HG03108 (cell line): ENCODE data around the gene CPT1C.

Source experiments
- ATAC-seq: cut with Tn5 transposase; IDR thresholded peaks from one replicate; pipeline ENCODE4 v1.9.1; 2021; ENCODE audit warnings: moderate library complexity; ENCODE audit not compliant: unreplicated experiment

CPT1C gene

GRCh38 chr19:49660338-49660961 lies 30.5 kb upstream of the CPT1C start:
- no peak for ATAC-seq

GRCh38 chr19:49662011-49662410 lies 28.9 kb upstream of the CPT1C start:
- ATAC-seq = no peak

GRCh38 chr19:49663224-49663623 lies 27.7 kb upstream of the CPT1C start:
- no peak for ATAC-seq

GRCh38 chr19:49664171-49665035 lies 26.5 kb upstream of the CPT1C start:
- peak; percentile 35 for ATAC-seq

- ATAC-seq = no peak
Observed at GRCh38 chr19:49665036-49665350, 25.9 kb upstream of the CPT1C start.

GRCh38 chr19:49665351-49666119 lies 25.4 kb upstream of the CPT1C start, which contains the start of the genes BCL2L12 and IRF3:
BCL2L12 (plus strand) TSS chr19:49665933; CDS start chr19:49666693, 760 bp downstream.
IRF3 (minus strand) TSS chr19:49665857; CDS start chr19:49664838, 1,019 bp downstream.
- peak; percentile 68 for ATAC-seq

- no peak for ATAC-seq
Observed at GRCh38 chr19:49666120-49666444, 24.8 kb upstream of the CPT1C start.

- ATAC-seq = no peak
Observed at GRCh38 chr19:49667473-49667872, 23.4 kb upstream of the CPT1C start.

GRCh38 chr19:49669516-49669915 lies 21.4 kb upstream of the CPT1C start:
- no peak for ATAC-seq

GRCh38 chr19:49672131-49672919 lies 18.6 kb upstream of the CPT1C start:
- ATAC-seq = no peak

- peak; percentile 17 for ATAC-seq
Observed at GRCh38 chr19:49676136-49676783, 14.7 kb upstream of the CPT1C start.

- peak; percentile 62 for ATAC-seq
Observed at GRCh38 chr19:49676784-49677230, 14.1 kb upstream of the CPT1C start.

GRCh38 chr19:49677231-49677900 lies 13.6 kb upstream of the CPT1C start, which contains the start of gene PRMT1:
PRMT1 (plus strand) TSS chr19:49677271; CDS start chr19:49677281, 10 bp downstream.
- ATAC-seq = no peak

- no peak for ATAC-seq
Observed at GRCh38 chr19:49677901-49678674, 12.8 kb upstream of the CPT1C start.

- ATAC-seq = no peak
Observed at GRCh38 chr19:49678985-49679770, 11.7 kb upstream of the CPT1C start.

GRCh38 chr19:49679771-49680413 lies 11.0 kb upstream of the CPT1C start:
- no peak for ATAC-seq
